Testis (tissue), 2 donors: Measurements from ENCODE around the gene CTAG1B.

Source experiments
- POLR2A ChIP-seq: fragments of 450-650 bp; IDR thresholded peaks from one replicate; pipeline ENCODE4 v1.6.1; 2017; ENCODE audit warnings: antibody characterized with exemption, mild to moderate bottlenecking, moderate library complexity
- TF ChIP-seq, protein P1 (sequence below), 3 experiments: fragments of 450-650 bp in 2 of 3; fragments of 200-600 bp in 1 of 3; sonication (generic) in 1 of 3; IDR thresholded peaks; one replicate each; pipeline ENCODE4 v1.5.1; 2016 to 2019; ENCODE audit warnings: antibody characterized with exemption in 3 of 3, mild to moderate bottlenecking in 2 of 3, moderate library complexity in 1 of 3

DNA sequence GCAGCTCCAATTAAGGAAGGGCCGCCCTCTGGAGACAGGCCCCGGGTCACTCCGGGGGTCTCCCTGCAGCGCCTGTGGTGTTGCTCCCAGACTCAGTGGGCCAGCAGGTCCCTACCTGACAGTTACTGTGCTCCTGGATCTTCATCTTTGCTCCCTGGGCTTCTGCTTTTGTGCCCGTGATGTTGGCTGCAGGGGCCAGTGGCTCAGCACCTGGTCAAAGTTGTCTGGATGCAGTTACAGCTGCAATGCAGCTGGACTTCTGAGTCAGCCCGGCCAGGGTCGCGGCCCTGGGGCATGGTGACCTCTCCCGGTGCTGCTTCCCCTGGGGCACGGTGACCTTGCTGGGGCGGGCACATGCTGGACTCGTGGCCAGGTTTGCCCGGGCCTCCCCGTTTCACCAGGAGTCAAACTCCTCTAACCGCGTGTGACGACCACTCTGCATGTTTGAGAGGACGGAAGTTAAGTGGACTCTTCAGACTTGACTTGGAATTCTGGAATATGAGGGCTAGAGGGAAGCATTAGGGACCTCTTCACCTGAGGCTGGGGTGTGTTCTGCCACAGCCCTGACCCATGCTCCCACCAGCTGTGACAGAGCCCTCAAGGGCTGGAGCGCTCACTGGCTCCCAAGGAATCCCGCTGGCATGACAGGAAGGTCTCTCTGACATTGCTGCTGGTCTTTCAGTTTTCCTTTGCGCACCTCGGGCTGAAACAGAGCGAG is 30.6 kb upstream of the CTAG1B start:
- TF ChIP-seq, protein P1, sequence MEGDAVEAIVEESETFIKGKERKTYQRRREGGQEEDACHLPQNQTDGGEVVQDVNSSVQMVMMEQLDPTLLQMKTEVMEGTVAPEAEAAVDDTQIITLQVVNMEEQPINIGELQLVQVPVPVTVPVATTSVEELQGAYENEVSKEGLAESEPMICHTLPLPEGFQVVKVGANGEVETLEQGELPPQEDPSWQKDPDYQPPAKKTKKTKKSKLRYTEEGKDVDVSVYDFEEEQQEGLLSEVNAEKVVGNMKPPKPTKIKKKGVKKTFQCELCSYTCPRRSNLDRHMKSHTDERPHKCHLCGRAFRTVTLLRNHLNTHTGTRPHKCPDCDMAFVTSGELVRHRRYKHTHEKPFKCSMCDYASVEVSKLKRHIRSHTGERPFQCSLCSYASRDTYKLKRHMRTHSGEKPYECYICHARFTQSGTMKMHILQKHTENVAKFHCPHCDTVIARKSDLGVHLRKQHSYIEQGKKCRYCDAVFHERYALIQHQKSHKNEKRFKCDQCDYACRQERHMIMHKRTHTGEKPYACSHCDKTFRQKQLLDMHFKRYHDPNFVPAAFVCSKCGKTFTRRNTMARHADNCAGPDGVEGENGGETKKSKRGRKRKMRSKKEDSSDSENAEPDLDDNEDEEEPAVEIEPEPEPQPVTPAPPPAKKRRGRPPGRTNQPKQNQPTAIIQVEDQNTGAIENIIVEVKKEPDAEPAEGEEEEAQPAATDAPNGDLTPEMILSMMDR (IDR thresholded peaks at IDR 0.05): no peak
- no peak for TF ChIP-seq POLR2A
